Prostate gland (tissue), 2 donors: Measurements from ENCODE around the gene ASCC3. TPM values are rescaled to one million over a fixed set of nuclear protein-coding genes. Genes with fewer than 3 reads are reported as not detected.

Source experiments
- DNase-seq: peaks from one replicate; pipeline ENCODE4 v3.0.0-alpha.2; 2019; ENCODE audit warnings: low spot score
- H3K27ac ChIP-seq, 2 donors: fragments of 200-600 bp; sonication (generic); 2 replicates each; pipeline ENCODE4 v1.5.1; 2017 to 2019
- H3K27me3 ChIP-seq: fragments of 200-600 bp; sonication (generic); replicated peaks from 2 replicates; pipeline ENCODE4 v1.5.1; 2019; ENCODE audit not compliant: insufficient read depth
- H3K36me3 ChIP-seq, 2 donors: fragments of 200-600 bp; sonication (generic); 1 replicate in 1 of 2; 2 replicates in 1 of 2; pipeline versions ENCODE4 v1.5.1 to v1.8.1; 2017 to 2019
- H3K4me1 ChIP-seq: fragments of 200-600 bp; sonication (generic); replicated peaks from 2 replicates; pipeline ENCODE4 v1.5.1; 2019
- H3K4me3 ChIP-seq, 2 donors: fragments of 200-600 bp; sonication (generic); 2 replicates each; pipeline ENCODE4 v1.5.1; 2017 to 2019
- H3K9me3 ChIP-seq: fragments of 200-600 bp; sonication (generic); 2 replicates; pipeline ENCODE4 v1.5.1; 2017
- POLR2A ChIP-seq: fragments of 450-650 bp; IDR thresholded peaks from one replicate; pipeline ENCODE4 v1.6.1; 2016; ENCODE audit warnings: antibody characterized with exemption, mild to moderate bottlenecking
- POLR2AphosphoS5 ChIP-seq: sonication (generic); formaldehyde crosslinking; IDR thresholded peaks from one replicate; pipeline ENCODE4 v1.6.1; 2017; ENCODE audit warnings: antibody characterized with exemption
- WGBS: methylation state at CpG from one replicate; pipeline ENCODE4 v1.1.5; 2018; 5-methylcytosine and 5-hydroxymethylcytosine counted together
- intact Hi-C: fragments of 100-400 bp; cut with DNase I; formaldehyde crosslinking; loops from one replicate; pipeline ENCODE4 v1.14.2; 2022
- total RNA-seq, 2 donors: library from RNA; depleted of rRNA; stranded (reverse); fragments of >200 nt; gene quantifications; one replicate each; pipeline ENCODE4 v1.1.0, GENCODE V29; 2016
- TF ChIP-seq, protein P1 (sequence below), 4 experiments: fragments of 200-600 bp in 2 of 4; fragments of 450-650 bp in 2 of 4; sonication (generic) in 2 of 4; IDR thresholded peaks; 1 replicate in 3 of 4; 2 replicates in 1 of 4; pipeline ENCODE4 v1.5.1; 2016 to 2019; ENCODE audit warnings: antibody characterized with exemption in 4 of 4, mild to moderate bottlenecking in 2 of 4, moderate library complexity in 2 of 4

Gene ASCC3
- total RNA-seq, 2 donors from 2014 or later, result 27.6 to 35.9 TPM

DNA sequence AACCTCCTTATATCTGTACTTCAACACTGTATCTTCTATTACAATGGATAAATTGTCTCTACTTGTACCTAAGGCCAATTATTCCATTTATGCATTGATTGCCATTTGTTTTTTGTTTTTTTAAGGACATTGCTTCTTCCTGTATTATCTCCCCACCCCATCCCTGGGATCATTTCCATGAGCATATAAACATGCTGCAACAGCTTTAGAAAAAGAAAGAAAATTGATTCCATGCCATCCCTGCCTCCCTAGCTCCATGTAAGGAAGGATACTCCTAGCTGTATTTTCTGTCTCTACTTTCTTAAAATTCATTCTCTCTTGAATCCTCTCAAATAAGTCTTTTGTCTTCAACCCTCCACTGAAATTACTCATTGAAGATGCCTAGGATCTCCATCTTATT is 314.6 kb downstream of the ASCC3 start:
- DNase-seq, result no peak
- TF ChIP-seq POLR2AphosphoS5 (no peak), POLR2A (no peak)
- TF ChIP-seq, protein P1, sequence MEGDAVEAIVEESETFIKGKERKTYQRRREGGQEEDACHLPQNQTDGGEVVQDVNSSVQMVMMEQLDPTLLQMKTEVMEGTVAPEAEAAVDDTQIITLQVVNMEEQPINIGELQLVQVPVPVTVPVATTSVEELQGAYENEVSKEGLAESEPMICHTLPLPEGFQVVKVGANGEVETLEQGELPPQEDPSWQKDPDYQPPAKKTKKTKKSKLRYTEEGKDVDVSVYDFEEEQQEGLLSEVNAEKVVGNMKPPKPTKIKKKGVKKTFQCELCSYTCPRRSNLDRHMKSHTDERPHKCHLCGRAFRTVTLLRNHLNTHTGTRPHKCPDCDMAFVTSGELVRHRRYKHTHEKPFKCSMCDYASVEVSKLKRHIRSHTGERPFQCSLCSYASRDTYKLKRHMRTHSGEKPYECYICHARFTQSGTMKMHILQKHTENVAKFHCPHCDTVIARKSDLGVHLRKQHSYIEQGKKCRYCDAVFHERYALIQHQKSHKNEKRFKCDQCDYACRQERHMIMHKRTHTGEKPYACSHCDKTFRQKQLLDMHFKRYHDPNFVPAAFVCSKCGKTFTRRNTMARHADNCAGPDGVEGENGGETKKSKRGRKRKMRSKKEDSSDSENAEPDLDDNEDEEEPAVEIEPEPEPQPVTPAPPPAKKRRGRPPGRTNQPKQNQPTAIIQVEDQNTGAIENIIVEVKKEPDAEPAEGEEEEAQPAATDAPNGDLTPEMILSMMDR (IDR thresholded peaks at IDR 0.05), result no peak
- Histone ChIP-seq H3K27ac (no peak overlapping the region), H3K27me3 (no peaks in the 10 kb centered on the region), H3K9me3 (no peaks in the 10 kb centered on the region), H3K4me1 (no peaks in the 10 kb centered on the region), H3K4me3 (no peak overlapping the region), H3K36me3 (no peaks in the 10 kb centered on the region)
- intact Hi-C loops, result no loop called here

DNA sequence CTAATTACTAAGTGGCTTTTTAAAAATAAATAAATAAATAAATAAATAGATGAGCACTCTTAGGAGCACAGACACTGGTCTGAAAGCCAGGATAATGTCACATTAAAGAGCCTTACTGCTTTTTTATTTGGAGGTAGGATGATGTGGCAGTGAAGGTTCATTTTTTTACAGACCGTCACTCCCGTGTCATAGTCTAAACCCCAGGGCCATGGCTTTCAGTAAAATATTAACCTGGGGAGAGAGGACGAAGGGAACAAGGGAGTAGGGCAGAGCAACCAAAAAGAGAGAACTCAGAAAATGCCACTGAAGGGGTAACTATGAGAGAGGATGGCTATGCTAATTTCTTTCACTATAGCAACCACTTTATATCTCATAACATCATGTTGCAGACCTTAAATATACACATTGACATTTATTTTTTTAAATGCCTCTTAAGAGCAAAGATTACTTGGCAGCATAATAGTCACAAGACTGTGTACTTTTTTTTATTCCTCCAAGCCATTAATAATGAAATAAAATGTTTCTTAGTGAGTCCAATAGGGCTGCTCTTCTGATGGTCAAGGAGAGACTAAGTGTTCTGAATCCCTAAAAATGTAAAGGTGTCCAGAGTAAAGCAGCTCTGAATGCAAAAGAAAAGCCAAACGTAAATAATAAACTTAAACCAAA is 315.6 kb downstream of the ASCC3 start:
- Histone ChIP-seq H3K9me3 (no peaks in the 10 kb centered on the region), H3K36me3 (no peaks in the 10 kb centered on the region), H3K27me3 (no peaks in the 10 kb centered on the region), H3K4me1 (no peaks in the 10 kb centered on the region), H3K27ac (no peak overlapping the region), H3K4me3 (no peak overlapping the region)
- TF ChIP-seq POLR2A (no peak), POLR2AphosphoS5 (no peak)
- TF ChIP-seq, protein P1 (IDR thresholded peaks at IDR 0.05), result no peak
- intact Hi-C loops, result no loop called here
- 93% methylated on average over 4 of the region's 4 CpGs for WGBS
- DNase-seq, result no peak

DNA sequence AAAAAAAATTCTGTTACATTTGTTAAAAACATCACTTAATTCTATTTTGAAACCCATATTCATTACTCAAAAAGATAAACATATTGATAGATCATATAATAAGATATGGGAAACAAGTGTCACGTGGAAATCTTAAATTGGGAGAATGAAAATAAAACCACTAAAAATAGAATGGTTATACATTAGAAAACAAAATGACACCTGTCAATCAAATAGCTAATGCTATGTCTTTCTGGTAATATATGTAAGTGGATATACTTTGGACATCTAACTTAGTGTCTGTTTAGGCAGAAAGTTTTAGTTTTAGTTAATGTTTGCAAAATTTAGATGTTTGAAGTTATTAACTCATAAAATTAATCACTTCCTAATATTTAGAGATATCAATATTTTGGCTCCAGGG is 321.3 kb downstream of the ASCC3 start:
- Histone ChIP-seq H3K9me3 (no peaks in the 10 kb centered on the region), H3K4me3 (no peak overlapping the region), H3K4me1 (no peaks in the 10 kb centered on the region), H3K36me3 (no peaks in the 10 kb centered on the region), H3K27ac (no peak overlapping the region), H3K27me3 (no peaks in the 10 kb centered on the region)
- DNase-seq, result no peak
- intact Hi-C loops, result no loop called here
- TF ChIP-seq, protein P1 (IDR thresholded peaks at IDR 0.05), result no peak
- TF ChIP-seq POLR2AphosphoS5 (no peak), POLR2A (no peak)
- 94% methylated on average over 1 of the region's 1 CpG for WGBS

DNA sequence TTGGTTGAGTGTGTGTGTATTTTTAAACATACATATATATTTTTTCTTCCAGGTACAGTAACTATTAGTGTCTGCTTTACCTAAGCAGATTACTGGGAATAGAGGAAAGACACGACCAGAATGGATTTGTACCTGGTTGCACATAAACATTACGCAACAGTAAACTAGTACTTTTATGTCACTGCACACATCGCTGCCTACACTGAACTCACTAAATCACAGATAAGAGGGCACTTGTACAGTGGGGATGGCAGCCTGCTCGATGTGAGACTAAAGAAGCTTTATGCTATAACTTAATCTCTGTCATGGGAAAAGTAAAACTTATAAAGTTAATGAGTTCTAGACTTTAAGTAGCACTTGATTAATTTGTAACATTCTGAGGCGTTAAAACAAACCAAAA is 326.9 kb downstream of the ASCC3 start:
- H3K36me3 ChIP-seq, result no peaks in the 10 kb centered on the region
- H3K4me3 ChIP-seq, result no peak overlapping the region
- no peak overlapping the region for H3K27ac ChIP-seq
- intact Hi-C loops, result no loop called here
- no peaks in the 10 kb centered on the region for H3K4me1 ChIP-seq
- no peaks in the 10 kb centered on the region for H3K9me3 ChIP-seq
- TF ChIP-seq POLR2A (no peak), POLR2AphosphoS5 (no peak)
- TF ChIP-seq, protein P1 (IDR thresholded peaks at IDR 0.05), result no peak
- no peak for DNase-seq
- 64% methylated on average over 5 of the region's 5 CpGs for WGBS
- H3K27me3 ChIP-seq, result no peaks in the 10 kb centered on the region

DNA sequence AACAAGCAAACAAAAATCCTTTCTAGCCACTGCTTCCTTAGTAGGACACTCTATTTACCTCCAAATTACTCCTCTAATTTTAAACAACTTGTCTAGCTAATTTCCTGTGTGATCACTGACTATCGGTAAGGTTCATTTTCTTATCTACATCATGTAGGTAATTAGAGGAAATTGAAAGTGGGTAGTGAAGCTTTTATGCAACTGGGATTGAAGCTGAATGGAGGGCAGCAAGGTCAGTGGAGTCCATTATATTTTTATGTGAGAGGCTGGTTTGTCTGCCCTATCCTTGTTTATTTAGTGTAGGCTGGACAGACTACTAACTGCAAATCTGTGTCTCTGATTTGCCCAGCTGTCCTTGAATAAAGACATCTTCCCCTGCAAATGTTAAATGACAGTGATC is 327.9 kb downstream of the ASCC3 start:
- no peak overlapping the region for H3K4me3 ChIP-seq
- H3K9me3 ChIP-seq, result no peaks in the 10 kb centered on the region
- DNase-seq, result no peak
- intact Hi-C loops, result no loop called here
- WGBS, result 29% methylated on average over 1 of the region's 1 CpG
- TF ChIP-seq, protein P1 (IDR thresholded peaks at IDR 0.05), result no peak
- TF ChIP-seq POLR2A (no peak), POLR2AphosphoS5 (no peak)
- H3K27ac ChIP-seq, result no peak overlapping the region
- H3K36me3 ChIP-seq, result no peaks in the 10 kb centered on the region
- no peaks in the 10 kb centered on the region for H3K4me1 ChIP-seq
- no peaks in the 10 kb centered on the region for H3K27me3 ChIP-seq
